Stimulated activated CD8-positive, alpha-beta memory T cell treated with anti-CD3 and anti-CD28 coated beads, Interleukin-12 subunit alpha, Interleukin-12 subunit beta, amount 100 ng/mL, for 1 hour (primary cell): ENCODE data around the gene EP400.

ENCODE experiments used
- DNase-seq: peaks from one replicate; pipeline ENCODE4 v3.0.0-alpha.2; 2020; ENCODE audit warnings: low read depth

EP400 gene

GRCh38 chr12:131911851-131912477 lies 37.8 kb upstream of the EP400 start:
- DNase-seq, result no peak

DNA sequence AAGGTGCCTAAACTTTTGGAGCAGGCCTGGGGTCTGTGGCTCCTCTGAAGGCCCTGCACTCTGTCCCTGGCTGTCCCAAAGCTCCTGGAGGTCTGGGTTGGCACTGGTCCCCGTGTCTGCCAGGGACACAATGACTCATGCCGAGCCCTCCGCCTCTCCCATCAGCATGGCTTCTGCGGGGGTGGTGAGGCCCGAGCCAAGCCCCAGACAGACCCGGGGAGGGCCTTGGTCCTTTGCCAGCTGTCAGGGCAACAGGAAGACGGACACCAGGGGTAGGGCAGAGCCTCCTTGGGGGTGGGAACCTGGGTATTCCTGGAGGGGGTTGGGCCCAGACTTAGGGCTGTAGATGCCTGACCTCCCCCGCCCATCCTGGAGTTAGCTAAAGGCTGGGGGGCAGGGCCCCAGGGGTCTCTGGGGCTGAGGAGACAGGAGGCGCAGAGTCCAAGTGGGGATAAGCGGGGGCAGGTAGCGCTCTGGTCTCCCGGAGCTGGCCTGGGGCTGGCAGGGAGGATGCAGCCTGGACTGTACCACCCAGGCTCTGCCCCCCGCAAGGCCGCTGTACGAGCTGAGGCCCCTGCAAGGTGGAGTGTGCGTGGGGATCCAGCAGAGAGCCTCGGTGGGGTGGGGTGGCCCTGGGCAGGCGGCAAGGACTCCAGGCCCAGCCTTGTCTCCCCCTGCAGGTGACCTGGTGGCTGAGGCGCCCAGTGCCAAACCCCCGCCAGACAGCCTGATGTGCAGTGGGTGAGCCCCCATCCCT lies 37.0 kb upstream of the EP400 start:
- DNase-seq, result no peak

DNA sequence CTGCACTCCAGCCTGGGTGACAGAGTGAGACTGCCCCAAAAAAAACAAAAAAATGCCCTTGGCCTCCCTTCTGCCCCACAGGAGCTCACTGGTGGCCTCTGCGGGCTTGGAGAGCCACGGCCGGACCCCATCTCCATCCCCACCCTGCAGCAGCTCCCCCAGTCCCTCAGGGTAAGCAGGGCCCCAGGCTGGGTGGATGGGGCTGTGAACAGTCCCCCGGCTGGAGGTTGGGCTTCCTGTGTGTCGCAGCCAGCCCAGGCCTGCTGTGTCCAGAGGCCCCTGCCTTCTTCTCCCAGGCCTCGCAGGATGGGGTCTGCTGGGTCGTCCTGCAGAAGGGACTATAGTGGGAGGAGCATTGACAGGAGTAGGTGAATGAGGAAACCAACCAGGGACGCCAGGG lies 36.1 kb upstream of the EP400 start:
- DNase-seq, result no peak

- DNase-seq, result no peak
Observed at GRCh38 chr12:131914179-131914702, 35.5 kb upstream of the EP400 start.

- no peak for DNase-seq
Observed at GRCh38 chr12:131915000-131915689, 34.6 kb upstream of the EP400 start.

- no peak for DNase-seq
Observed at GRCh38 chr12:131915823-131916222, 33.9 kb upstream of the EP400 start.

GRCh38 chr12:131916306-131917138 lies 33.2 kb upstream of the EP400 start:
- no peak for DNase-seq

- no peak for DNase-seq
Observed at GRCh38 chr12:131917139-131917710, 32.5 kb upstream of the EP400 start.

GRCh38 chr12:131917711-131918306 lies 31.9 kb upstream of the EP400 start:
- no peak for DNase-seq

DNA sequence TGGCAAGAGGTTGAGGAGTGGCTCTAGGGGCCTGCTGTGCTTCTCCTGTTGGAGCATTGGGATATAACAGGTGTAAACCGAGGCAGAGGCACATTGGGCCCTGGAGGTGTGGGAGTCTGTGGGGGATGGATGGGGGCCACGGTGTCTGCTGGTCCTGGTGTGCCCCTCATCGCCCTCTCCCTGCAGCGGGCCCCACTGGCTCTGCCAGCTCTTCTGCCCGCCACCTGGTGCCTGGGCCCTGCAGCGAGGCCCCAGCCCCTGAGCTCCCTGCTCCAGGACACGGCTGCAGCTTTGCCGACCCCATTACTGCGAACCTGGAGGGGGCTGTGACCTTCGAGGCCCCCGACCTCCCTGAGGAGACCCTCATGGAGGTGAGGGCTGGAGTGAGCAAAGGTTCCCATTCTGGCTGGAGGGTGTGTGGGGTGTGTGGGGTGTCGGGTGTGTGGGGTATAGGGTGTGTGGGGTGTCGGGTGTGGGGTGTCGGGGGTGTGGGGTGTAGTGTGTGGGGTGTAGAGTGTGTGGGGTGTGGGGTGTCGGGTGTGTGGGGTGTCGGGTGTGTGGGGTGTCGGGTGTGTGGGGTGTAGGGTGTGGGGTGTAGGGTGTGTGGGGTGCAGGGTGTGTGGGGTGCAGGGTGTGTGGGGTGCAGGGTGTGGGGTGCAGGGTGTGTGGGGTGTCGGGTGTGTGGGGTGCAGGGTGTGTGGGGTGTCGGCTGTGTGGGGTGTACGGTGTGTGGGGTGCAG lies 31.3 kb upstream of the EP400 start:
- no peak for DNase-seq

- no peak for DNase-seq
Observed at GRCh38 chr12:131919051-131919347, 30.7 kb upstream of the EP400 start.

DNA sequence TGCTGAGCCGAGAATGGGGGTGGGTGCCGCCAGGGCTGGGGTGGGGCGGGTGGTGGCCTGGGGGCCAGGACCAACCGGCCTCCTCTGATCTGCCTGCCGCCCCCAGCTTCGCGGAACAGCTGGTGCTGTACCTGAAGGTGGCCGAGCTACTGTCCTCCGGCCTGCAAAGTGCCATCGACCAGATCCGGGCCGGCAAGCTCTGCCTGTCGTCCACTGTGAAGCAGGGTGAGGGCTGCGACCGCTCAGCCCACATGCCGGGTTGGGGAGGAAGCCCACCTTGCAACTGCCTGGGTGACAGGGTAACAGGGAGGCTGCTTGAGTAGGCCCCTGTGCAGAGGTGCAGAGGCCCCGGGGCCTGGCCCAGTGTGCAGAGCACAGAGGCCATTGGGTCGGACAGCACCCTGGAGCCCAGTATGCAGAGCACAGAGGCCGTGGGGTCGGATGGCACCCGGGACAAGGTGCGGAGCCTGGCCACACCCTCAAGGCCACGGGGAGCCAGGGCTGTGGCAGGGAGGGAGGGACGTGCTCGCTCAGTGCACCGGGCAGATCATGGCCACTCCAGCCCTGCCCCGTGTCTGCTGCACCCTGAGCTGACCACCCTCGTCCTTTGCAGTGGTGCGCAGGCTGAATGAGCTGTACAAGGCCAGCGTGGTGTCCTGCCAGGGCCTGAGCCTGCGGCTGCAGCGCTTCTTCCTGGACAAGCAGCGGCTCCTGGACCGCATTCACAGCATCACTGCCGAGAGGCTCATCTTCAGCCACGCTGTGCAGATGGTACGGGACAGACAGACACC lies 30.2 kb upstream of the EP400 start:
- DNase-seq, result no peak

DNA sequence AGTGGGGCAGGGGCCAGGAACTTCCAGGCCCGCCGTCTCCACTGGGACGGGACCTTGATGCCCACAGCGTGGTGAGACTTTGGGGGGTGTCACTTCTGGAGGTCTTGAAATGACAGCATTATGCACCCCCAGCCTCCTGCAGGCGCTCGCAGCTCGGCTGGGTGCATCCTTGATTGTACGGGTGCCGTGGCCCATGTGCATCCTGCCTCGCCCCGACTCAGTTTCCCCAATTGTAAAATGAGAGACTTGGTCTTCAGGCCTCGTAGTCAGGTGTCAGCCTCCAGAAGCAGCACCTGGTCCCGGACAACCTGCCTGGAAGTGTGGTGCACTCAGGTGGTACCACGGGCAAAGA lies 29.6 kb upstream of the EP400 start:
- no peak for DNase-seq

GRCh38 chr12:131920902-131921840 lies 28.6 kb upstream of the EP400 start:
- DNase-seq, result no peak

- DNase-seq, result no peak
Observed at GRCh38 chr12:131921866-131922769, 27.6 kb upstream of the EP400 start.

DNA sequence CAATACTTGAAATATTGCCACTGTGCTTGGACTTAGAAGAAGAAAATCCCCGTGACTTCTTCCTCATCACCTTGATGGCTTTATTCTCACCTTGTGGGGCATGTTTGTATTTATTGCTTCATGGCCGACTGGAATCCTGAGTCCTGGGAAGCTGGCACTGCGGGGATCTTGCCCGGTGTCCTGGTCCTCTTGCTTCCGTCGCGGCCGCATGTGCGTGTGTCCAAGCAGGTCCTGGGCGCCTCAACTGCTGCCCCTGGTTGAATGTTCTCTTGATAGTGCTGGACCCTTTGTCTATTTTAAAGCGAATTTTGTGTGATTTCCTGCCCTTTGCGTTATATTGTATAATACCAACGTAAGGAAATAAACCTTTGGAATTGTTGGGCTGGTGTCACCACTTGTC lies 27.0 kb upstream of the EP400 start:
- no peak for DNase-seq

DNA sequence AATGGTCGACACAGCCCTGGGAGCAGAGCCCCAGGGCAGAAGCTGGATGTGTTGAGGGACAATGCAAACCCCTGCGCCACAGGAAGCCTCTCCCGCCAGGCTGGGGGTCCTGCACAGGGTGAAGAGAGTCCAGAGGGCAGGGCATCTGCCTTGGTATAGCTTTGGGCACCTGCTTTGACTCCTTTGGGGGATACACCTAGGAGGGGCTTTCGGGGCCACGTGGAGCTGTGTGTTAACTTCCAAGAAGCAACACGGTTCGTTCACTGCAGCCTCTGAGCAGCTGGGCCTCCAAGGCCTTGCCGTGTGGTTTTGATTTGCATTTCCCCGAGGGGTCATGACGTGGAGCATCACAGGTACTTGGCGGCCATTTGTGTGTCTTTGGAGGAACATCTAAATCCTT lies 26.5 kb upstream of the EP400 start:
- no peak for DNase-seq
